Stimulated activated CD8-positive, alpha-beta memory T cell treated with anti-CD3 and anti-CD28 coated beads, Interleukin-15, amount 100 ng/mL, for 1 hour (primary cell): ENCODE measurements around the gene DACT2.
"Not testable (repeated sequence)": the region's sequence is repeated elsewhere in the genome, so short reads cannot be mapped to it uniquely, and the experiment has no call there.

ENCODE experiments used
- DNase-seq: peaks from one replicate; pipeline ENCODE4 v3.0.0-alpha.2; 2020; ENCODE audit warnings: low read depth

Gene DACT2, protein sequence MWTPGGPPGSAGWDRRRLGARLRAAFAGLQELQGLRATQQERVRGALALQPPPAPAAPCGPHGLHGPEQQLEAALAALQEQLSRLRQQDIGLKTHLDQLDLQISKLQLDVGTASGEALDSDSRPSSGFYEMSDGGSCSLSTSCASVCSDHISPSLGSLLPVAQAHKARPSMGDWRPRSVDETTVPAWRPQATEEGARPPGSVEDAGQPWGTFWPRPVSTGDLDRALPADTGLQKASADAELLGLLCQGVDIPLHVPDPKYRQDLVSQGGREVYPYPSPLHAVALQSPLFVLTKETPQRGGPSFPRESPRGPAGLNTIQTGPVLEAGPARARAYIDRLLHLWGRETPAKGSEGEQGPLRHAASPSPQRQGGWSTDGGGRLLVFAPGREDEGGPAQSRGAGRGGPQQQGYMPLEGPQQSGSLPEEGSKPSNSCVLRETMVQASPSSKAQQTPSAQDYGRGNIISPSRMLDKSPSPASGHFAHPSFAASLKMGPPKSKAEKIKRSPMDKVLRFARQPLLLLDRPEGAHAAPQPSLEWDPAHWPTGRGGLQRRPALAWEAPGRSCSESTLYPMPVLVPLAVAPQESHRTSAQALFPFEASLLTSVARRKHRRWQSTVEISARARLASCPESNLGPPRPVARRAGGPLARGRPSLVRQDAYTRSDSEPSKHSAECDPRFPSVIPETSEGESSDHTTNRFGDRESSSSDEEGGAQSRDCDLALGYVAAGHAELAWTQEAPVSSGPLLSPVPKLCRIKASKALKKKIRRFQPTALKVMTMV

DNA sequence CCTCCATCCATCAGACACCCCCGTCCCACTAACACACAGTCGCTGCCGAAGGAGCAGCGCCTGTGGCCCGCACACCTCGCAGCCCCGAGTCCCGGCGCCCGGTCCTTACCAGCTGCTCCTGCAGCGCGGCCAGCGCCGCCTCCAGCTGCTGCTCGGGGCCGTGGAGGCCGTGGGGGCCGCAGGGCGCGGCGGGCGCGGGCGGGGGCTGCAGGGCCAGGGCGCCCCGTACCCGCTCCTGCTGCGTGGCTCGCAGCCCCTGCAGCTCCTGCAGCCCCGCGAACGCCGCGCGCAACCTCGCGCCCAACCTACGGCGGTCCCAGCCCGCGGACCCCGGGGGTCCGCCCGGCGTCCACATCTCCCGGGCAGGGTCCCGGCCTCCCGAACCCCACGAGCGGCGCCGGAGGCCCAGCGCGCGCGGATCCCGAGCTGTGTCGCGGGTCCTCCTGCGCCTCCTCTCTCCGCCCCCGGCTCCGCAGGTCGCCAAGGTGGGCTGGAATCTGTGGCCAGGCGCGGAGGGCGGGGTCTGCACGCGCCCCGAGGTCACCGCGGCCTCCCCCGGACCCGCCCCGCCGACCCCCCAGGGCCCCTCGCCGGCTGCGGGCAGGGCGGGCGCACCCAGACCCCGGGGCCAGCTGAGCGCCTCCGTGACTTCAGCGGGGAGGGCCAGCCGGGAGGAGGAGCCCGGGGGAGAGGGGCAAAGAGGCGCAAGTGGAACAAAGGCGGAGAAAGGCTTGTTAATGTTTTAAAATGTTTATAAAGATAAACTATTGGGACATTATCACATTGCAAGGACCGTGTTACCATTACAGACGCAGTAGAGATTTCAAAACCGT, at the start of gene DACT2:
DACT2 (minus strand) TSS at position 499 of the 833 bp plus-strand sequence; CDS start at position 355, 144 bp downstream.
- DNase-seq, result no peak

DNA sequence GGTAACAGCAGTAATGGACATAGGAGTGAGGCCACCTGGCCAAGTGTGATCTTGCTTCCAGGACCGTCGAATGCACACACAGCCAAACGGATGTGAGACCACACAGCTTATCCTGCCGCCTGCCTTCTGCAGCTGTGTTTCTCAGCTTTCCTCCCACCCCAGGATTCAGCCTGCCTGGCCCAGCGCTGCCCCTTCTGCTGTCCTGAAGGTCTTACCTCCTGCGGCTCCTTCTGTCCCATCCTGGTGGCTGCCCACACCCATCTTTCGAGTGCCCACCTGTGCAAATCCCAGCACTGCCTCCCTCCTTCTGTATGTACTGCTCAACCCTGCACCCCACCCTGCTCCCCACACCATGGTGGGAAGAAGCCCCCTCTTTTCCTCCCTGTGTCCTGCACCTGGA, 49.4 kb upstream of the DACT2 start:
- no peak for DNase-seq

DNA sequence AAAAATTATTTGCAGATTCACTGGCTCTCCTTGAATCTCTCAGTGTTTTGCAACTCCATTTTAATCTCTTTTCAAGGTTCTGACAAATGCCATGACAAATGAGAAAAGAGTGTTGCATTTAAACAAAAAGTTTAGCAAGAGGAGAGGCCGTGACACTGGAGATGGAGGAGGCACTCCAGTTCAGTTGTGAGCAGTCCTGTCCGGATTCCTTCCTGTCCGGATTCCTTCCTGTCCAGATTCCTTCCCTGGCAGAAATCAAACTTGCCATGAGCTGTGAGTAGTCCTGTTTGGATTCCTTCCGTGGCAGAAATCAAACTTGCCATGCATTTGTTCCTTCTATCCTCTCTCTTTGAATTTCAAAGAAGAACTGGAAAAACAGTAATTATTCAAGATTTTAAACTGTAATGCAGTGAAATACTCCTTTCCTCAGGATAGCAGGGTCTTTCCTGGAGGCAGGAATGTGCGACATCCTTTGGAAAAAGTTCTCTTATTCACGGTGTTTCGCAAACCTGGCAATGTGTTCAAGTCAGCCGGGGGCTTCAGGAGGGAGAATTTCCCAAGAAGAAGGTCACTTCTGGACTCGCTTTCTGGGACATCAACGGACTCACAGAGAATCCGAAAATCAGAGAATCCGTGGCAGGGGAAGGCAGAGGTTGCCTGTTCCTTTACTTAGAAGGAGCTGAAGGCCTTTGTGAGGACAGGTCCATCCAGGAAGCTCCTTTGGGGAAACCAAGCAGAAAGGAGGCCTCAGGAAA, 48.7 kb upstream of the DACT2 start:
- DNase-seq, result no peak

DNA sequence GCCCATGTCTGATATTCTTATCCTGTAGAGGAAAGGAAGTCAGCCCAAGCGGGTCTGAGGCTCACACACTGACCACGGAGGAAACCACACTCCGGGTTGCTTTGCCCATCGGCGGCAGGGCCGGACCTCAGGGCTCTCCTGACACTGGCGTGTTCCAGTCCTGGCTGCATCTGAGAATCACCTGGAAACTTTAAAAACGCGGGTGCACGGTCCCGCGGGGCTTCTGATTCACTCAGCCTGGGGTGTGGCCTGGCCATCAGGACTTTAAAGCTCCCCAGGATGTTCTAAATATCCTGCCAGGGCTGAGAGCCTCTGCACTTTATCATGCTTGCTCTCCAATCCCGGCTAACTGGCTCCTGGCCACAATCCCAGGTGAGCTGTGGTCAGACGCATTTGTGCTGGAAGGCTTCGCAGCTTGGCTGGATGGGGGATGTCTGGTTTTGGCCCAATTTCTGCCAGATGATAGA, 47.7 kb upstream of the DACT2 start:
- no peak for DNase-seq

DNA sequence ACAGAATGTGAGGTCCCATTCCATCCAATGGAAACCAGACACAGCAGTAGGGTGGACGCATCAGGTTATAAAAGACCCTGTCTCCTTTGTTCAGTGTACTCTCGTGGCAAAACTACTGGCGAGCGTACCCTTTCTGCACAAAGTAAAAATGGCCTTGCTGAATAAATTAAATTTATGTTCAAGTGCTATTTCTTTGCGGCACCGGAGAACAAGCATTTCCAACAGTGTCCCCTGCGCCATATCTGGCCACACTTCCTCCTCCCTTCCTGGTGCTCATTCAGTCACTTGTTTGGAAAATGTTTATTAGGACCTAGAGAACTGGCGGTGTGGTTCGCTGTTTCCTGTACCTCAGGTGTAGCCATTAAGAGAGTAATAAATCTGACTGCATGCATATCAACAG, 46.9 kb upstream of the DACT2 start:
- no peak for DNase-seq

DNA sequence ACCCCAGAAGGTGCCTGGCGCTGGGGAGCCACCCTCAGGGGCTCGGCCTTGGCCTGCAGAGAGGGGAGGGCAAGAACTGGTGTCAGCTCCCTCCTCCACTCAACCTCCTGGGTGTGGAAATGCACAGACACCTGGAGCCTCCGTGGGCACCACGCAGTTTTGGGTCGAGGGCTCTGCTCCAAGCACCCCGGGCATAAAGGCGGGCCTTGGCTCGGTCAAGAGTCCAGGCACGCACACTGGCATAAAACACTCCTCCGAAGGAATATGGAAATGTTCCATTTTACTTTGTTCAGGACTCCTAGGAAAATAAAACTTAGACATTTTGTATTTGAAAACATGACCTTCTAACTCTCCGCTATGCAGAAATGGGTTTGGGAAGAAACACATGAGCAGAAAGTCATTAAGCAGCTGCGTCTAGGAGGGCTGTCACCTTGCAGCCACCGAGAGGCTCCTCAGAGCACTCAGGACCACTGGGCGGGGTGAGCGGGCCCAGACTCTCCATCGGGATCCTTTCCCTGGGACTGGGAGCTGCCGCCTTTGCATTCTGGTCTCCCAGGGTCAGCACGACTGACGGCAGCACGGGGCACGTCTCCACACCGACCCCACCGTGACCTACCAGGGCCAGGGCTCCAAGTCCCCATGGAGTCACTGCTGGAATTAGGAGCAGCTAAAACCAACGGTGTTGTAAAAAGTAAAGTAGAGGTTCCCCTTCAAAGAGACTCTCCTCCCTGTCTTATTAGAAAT, 46.0 kb upstream of the DACT2 start:
- no peak for DNase-seq

DNA sequence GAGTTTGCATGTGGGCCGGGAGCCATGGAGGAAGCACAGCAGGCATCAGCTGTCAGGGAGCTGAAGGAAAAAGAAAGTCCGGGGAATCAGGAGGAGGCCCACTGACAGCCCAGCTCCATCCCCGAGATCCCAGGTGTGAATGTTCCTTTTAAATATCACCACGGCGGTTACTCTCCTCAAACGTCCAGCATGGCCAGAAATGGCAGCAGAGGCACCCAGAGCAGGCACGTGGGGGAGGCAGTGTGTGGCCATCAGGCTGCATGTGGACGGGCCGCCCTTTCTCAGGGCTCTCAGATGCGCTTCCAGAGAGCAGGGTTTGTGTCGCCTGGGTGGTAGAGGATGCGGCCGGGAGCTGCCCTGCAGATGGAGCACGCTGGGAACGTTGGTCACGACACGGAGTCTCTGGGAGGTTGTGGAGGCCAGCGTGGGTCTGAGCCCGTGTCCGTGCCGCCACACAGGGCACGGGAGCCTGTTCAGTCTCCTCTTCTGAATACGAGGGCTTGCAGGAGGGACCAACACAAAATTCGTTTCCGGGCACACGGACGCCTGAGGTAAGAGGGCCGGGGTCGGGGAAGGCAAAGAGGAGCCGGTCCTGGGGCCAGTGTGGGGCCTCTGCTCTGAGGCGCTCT, 45.3 kb upstream of the DACT2 start:
- DNase-seq, result no peak

DNA sequence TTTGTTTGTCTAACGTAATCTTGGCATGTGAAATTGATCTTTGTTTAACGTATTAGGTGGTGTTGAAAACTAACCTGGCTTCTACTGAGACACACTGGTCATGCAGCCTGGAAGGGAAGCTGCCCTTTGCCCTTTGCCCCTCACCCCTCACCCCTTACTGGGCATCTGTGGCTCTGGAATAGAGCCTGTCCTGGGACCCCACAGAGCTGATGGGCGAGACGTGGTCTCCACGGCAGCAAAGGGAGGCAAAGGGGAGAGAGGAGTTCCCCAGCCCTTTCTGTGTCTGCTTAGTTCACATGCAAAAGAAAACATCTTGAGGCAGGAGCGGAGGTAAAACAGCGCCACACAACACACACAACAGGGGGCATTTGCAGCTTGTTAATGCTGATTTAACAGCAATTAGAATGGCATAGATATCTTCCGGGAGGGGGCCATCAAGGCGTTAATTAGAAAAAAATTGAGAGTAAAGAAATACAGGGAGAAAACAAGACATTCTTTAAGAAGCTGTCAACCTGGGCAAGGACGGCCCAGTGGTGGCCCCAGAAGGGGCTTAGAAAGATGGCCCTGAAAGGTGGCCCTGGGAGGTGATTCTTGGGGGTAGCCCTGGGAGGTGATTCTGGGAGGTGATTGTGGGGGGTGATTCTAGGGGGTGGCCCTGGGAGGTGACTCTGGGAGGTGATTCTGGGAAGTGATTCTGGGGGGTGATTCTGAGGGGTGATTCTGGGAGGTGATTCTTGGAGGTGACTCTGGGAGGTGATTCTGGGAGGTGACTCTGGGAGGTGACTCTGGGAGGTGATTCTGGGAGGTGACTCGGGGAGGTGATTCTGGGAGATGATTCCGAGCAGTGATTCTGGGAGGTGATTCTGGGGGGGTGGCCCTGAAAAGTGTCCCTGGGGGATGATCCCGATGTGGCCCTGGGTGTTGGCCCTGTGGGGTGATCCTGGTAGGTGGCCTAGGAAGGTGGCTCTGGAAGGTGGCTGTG, 44.5 kb upstream of the DACT2 start:
- DNase-seq, result no peak

DNA sequence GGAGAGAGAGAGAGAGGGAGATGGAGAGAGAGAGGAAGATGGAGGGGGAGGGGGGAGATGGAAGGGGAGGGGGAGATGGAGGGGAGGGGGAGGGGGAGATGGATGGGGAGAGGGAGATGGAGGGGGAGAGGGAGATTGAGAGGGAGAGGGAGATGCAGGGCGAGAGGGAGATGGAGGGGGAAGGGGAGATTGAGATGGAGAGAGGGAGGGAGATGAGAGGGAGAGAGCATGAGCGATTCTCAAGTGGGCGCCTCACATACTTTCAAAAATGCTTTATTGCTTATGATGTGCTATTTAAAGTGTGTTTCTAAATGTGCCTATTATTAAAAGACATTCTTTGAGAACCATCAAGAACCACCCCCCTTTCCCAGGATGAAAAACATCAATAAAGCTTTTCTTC, 43.7 kb upstream of the DACT2 start:
- no peak for DNase-seq

DNA sequence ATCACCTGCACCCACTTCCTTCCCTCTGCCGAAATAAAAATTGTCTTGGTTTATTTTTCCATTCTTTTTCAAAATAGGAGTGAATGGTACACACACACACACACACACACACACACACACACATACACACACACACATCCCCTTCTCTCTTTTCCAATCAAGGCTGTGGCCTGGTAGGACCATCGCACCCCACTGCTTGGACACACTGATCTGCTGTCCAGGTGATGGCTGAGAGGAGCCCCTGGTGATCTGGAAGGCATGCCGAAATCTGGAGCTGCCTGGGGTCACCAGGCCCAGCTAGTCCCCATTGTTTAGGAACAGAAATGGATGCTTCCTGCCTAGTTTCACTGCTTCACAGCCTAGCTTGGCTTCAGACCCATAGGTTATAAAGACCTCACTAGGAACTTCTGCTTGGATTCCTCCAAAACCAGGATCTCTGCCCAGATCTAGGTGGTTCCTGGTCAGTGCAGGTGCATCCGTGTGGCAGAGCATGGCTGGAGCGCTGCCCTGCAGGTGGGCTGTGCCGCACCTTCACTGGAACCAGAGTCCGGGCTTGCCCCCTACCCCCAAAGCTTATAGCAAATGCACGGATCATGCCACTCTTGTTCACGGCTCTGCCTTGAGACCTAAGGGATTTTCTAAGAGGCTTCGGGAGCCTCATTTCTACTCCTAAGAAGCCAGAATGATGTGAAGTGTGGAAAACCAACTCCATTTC, 42.9 kb upstream of the DACT2 start:
- DNase-seq, result no peak

DNA sequence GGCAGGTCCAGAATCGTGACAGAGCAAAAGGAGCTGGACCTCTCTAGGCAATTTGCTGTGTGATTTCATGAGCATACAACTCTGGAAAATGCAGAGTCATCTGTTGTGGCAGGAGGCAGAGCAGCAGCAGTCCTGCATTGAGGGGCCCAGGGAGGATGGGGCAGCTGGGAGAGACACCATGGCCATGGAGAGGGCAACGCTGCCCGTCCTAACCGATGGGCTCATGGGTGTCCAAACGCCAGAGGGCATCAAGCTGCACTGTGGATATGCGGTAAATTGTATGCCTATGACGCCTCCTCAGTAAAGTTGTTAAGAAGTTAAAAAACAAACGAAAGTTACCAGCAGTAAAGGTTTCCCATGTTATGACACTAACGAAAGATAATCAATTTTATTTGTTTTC, 42.2 kb upstream of the DACT2 start:
- no peak for DNase-seq

DNA sequence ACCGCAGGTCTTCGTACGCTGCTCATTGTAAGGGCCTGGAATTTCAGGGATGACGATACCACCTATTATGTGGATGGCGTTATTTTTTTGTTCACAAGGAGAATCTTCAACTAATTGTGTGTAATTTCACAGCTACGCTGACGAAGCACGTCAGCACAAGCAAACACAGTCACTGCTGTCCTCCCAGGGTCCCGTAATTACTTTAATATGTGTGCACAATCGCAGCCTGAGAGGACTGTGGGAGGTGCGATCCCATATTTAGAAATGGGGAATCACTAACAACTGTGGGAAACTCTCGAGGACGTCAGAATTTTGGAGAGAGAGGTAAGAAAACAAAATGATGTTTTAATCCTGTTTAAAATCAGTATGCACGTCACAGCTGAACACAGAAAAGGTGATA, 40.2 kb upstream of the DACT2 start:
- DNase-seq, result no peak

DNA sequence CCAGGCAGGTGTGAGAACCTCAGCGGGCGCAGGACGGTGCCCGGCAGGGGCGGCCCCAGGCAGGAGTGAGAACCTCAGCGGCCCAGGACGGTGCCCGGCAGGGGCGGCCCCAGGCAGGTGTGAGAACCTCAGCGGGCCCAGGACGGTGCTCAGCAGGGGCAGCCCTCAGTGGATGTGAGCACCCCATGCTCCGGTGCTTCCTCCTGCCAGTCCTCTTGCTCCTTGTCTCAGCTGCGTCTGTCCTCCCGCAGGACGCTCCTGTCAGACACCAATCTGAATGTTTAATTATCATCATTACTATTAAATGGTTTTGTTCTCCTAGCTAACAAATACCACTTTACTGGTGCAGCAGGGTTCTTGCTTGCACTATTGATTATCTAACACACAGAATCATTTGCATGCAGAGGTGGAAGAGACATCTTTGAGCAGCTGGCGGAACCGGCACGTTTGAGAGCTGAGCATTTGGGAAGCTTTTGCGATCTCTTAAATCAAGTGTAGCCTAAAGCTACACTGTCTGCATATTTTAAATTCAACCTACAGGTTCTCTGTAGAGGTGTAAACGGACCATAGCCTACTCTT, 39.4 kb upstream of the DACT2 start:
- no peak for DNase-seq

DNA sequence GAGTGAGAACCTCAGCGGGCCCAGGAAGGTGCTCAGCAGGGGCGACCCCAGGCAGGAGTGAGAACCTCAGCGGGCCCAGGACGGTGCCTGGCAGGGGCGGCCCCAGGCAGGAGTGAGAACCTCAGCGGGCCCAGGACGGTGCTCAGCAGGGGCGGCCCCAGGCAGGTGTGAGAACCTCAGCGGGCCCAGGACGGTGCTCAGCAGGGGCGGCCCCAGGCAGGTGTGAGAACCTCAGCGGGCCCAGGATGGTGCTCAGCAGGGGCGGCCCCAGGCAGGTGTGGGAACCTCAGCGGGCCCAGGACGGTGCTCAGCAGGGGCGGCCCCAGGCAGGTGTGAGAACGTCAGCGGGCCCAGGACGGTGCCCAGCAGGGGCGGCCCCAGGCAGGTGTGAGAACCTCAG, 37.3 kb upstream of the DACT2 start:
- DNase-seq, result not testable (repeated sequence)

DNA sequence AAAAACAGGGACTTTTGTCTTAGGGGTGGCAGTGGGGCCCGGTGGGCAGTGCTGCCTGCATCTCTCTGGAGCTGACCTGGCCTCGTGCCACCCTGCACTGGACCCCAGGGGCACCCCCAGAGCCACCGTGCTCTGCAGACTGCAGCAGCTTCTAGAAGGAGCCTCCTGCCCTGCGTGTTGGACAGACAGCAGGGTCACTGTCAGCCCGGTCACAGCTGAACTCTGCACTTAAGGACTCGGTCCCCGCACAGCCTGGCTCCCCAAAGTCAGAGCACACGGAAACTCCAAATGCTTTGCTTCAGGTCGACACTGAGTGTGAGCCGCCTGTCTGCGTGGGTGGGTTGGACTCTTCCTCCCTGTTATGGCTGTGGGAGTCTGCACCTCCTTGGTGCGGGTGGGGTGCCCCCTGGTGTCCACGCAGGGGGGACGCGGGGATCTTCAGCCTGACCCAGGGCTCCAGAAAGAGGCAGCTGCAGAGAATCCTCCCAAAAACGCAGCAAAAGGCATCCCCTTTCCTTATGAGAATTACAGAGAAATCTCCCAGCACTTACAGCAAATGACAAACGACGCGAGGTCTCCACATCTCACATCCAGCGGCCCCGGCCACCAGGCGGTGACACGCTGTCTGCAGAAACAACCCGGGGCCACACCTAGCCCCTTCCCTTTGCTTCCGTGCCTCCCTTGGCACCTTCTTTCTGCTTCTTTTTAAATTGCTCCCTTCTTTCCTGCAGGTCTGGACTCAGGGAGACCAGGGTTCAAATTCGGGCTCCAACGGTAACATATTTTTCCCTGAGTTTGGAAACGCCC, 36.3 kb upstream of the DACT2 start:
- DNase-seq, result no peak

DNA sequence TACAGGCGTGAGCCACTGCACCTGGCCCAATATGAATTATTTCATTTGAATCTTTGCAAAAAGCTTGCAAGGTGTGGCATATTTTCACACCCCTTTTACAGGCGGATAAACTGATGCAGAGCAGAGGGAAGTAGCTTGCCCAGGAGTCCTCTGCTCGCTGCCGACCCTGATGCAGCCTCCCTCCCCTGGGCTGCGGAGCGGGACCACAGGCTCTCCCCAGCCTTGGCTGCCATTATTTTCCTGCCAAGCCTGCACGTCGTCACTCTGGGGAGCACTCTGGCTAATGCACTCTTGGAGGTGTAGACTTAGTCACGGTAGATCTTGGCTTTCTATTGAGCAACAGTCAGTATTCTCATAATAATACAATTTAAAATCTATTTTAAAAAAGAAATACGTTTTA, 34.8 kb upstream of the DACT2 start:
- no peak for DNase-seq

DNA sequence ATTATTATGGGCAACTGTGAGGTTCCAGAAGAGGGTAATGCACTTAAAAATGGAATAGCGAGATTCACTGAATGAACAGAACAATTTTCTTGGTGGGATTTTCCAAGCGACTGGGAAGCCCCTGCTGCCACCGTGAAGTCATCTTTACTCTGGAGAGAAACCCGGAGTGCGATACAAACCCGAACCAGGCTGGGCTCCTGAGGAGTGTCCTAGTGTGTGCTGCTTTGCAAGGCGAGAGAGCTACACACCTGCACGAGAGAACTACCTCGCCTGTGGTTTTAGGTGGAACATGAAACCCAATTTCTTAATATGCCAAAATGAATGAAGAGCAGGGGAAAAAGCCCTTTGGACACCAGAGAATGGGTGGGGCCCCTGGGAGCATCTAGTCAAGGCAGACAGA, 33.5 kb upstream of the DACT2 start:
- no peak for DNase-seq
